SK-N-DZ (cell line): ENCODE data around the gene TFCP2L1.

Experiments used
- DNase-seq: peaks from one replicate; pipeline ENCODE4 v3.0.0-alpha.2; 2015; ENCODE audit warnings: low spot score

TFCP2L1 gene

GRCh38 chr2:121197369-121198091, 87.5 kb downstream of the TFCP2L1 start:
- no peak for DNase-seq

GRCh38 chr2:121196849-121197155, 88.2 kb downstream of the TFCP2L1 start:
- no peak for DNase-seq

GRCh38 chr2:121196132-121196848, 88.7 kb downstream of the TFCP2L1 start:
- no peak for DNase-seq

GRCh38 chr2:121195036-121195435, 90.0 kb downstream of the TFCP2L1 start:
- DNase-seq: no peak

- DNase-seq: no peak
Measured at GRCh38 chr2:121194626-121195025, 90.4 kb downstream of the TFCP2L1 start.

- DNase-seq: no peak
Measured at GRCh38 chr2:121193185-121193584, 91.8 kb downstream of the TFCP2L1 start.

GRCh38 chr2:121192576-121192975, 92.4 kb downstream of the TFCP2L1 start:
- no peak for DNase-seq

GRCh38 chr2:121191191-121192170, 93.5 kb downstream of the TFCP2L1 start:
- no peak for DNase-seq

- DNase-seq: no peak
Measured at GRCh38 chr2:121189661-121190381, 95.2 kb downstream of the TFCP2L1 start.

- no peak for DNase-seq
Measured at GRCh38 chr2:121189011-121189410, 96.0 kb downstream of the TFCP2L1 start.

GRCh38 chr2:121187982-121188411, 97.0 kb downstream of the TFCP2L1 start:
- no peak for DNase-seq

GRCh38 chr2:121187351-121187981, 97.5 kb downstream of the TFCP2L1 start:
- DNase-seq: no peak

GRCh38 chr2:121186261-121186660, 98.7 kb downstream of the TFCP2L1 start:
- DNase-seq: no peak

GRCh38 chr2:121185571-121186074, 99.4 kb downstream of the TFCP2L1 start:
- DNase-seq: no peak

GRCh38 chr2:121185111-121185510, 99.9 kb downstream of the TFCP2L1 start:
- no peak for DNase-seq

GRCh38 chr2:121184248-121184862, 100.6 kb downstream of the TFCP2L1 start:
- DNase-seq: no peak

- DNase-seq: no peak
Measured at GRCh38 chr2:121182520-121182919, 102.5 kb downstream of the TFCP2L1 start.

GRCh38 chr2:121179467-121179866, 105.5 kb downstream of the TFCP2L1 start:
- DNase-seq: no peak

GRCh38 chr2:121178730-121179129, 106.3 kb downstream of the TFCP2L1 start:
- no peak for DNase-seq

- DNase-seq: no peak
Measured at GRCh38 chr2:121177896-121178295, 107.1 kb downstream of the TFCP2L1 start.
